ENCODE results near the gene RBM24. TPM values are rescaled to one million over a fixed set of nuclear protein-coding genes. Genes with fewer than 3 reads are reported as not detected.

The RBM24 gene
- polyA plus RNA-seq, 1 donor from 2014 or later, result 4.9 TPM

DNA sequence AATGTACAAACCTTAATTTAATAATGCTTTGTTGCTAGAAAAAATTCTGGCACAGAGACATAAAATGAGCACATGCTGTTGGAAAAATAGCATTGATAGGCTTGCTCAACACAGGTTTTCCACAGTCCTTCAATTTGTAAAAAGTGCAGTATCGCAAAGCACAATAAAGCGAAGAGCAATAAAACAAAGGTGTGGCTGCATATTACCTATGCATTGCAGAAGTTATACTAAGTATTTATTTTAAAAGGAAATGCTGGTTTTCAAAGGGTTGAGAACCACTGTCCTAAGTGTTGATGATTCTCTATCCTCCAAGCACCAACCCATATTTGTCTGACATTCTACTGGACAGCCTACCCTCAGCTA lies 58.1 kb downstream of the RBM24 start:
- no peaks in the 10 kb centered on the region for H3K9me2 ChIP-seq (ENCODE audit: insufficient read depth, low read length)
- H3K9ac ChIP-seq (ENCODE audit: low read length), result no peak overlapping the region

DNA sequence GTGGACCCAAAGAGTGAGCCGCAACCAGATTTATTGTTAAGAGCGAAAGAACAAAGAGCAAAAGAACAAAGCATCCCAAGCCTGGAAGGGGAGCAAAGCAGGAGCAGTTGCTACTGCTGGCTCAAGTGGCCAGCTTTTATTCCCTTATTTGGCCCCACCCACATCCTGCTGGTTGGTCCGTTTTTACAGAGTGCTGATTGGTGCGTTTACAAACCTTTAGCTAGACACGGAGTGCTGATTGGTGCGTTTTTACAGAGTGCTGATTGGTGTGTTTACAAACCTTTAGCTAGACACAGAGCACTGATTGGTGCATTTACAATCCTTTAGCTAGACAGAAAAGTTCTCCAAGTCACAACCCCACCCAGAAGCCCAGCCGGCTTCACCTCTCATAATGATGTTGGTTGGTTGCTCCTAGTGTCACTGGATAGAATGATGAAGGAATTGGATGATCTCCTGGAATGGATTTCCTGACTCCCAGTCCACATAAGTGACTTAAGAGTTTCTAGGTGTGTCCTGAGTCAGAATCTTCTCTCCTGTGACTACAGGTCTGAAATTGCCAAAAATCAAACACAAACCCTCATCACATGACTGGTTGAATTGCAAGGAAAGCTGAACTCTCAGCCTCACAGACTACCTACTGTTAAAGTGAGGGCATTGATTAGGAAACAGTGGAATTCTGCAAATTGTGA lies 60.1 kb downstream of the RBM24 start:
- Histone ChIP-seq H3K4me2 (ENCODE audit: low read length) (no peak overlapping the region), H3K27me3 (ENCODE audit: insufficient read depth, low read depth, low read length) (no peaks in the 10 kb centered on the region), H3K4me3 (ENCODE audit: low read length) (no peak overlapping the region), H4K20me1 (ENCODE audit: insufficient read depth) (no peaks in the 10 kb centered on the region), H3K9me3 (ENCODE audit: low read length) (no peaks in the 10 kb centered on the region), H3K9ac (ENCODE audit: low read length) (no peak overlapping the region), H2AFZ (ENCODE audit: low read depth, low read length) (no peak overlapping the region), H3F3A (ENCODE audit: insufficient read depth, low read length, poor library complexity, severe bottlenecking) (no peaks in the 10 kb centered on the region), H3K9me2 (ENCODE audit: insufficient read depth, low read length) (no peaks in the 10 kb centered on the region), H3K79me2 (replicated peaks; ENCODE audit: insufficient read depth, low read length) (no peaks in the 10 kb centered on the region), H3K36me3 (ENCODE audit: insufficient read depth, low read length) (no peaks in the 10 kb centered on the region), H3K27ac (ENCODE audit: low read length) (no peak overlapping the region)
- TF ChIP-seq, protein P1, sequence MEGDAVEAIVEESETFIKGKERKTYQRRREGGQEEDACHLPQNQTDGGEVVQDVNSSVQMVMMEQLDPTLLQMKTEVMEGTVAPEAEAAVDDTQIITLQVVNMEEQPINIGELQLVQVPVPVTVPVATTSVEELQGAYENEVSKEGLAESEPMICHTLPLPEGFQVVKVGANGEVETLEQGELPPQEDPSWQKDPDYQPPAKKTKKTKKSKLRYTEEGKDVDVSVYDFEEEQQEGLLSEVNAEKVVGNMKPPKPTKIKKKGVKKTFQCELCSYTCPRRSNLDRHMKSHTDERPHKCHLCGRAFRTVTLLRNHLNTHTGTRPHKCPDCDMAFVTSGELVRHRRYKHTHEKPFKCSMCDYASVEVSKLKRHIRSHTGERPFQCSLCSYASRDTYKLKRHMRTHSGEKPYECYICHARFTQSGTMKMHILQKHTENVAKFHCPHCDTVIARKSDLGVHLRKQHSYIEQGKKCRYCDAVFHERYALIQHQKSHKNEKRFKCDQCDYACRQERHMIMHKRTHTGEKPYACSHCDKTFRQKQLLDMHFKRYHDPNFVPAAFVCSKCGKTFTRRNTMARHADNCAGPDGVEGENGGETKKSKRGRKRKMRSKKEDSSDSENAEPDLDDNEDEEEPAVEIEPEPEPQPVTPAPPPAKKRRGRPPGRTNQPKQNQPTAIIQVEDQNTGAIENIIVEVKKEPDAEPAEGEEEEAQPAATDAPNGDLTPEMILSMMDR (IDR thresholded peaks at IDR 0.05; ENCODE audit: poor library complexity, severe bottlenecking), result no peak
- TF ChIP-seq SMC3 (conservative IDR thresholded peaks at IDR 0.05; ENCODE audit: poor library complexity), result no peak
- TF ChIP-seq TAF1 (IDR thresholded peaks at IDR 0.05; ENCODE audit: low read depth), result no peak
- TF ChIP-seq EP300 (conservative IDR thresholded peaks at IDR 0.05; ENCODE audit: poor library complexity, severe bottlenecking), result no peak

More for the DNA sequence above, 58.1 kb downstream of the RBM24 start:
- no peak overlapping the region for H2AFZ ChIP-seq (ENCODE audit: low read depth, low read length)
- no peaks in the 10 kb centered on the region for H4K20me1 ChIP-seq (ENCODE audit: insufficient read depth)
- no peak overlapping the region for H3K27ac ChIP-seq (ENCODE audit: low read length)
- H3K4me2 ChIP-seq (ENCODE audit: low read length), result no peak overlapping the region
- H3F3A ChIP-seq (ENCODE audit: insufficient read depth, low read length, poor library complexity, severe bottlenecking), result no peaks in the 10 kb centered on the region
- no peak overlapping the region for H3K4me3 ChIP-seq (ENCODE audit: low read length)
- no peaks in the 10 kb centered on the region for H3K27me3 ChIP-seq (ENCODE audit: insufficient read depth, low read depth, low read length)
- TF ChIP-seq, protein P1 (IDR thresholded peaks at IDR 0.05; ENCODE audit: poor library complexity, severe bottlenecking), result no peak
- TF ChIP-seq, protein P2, sequence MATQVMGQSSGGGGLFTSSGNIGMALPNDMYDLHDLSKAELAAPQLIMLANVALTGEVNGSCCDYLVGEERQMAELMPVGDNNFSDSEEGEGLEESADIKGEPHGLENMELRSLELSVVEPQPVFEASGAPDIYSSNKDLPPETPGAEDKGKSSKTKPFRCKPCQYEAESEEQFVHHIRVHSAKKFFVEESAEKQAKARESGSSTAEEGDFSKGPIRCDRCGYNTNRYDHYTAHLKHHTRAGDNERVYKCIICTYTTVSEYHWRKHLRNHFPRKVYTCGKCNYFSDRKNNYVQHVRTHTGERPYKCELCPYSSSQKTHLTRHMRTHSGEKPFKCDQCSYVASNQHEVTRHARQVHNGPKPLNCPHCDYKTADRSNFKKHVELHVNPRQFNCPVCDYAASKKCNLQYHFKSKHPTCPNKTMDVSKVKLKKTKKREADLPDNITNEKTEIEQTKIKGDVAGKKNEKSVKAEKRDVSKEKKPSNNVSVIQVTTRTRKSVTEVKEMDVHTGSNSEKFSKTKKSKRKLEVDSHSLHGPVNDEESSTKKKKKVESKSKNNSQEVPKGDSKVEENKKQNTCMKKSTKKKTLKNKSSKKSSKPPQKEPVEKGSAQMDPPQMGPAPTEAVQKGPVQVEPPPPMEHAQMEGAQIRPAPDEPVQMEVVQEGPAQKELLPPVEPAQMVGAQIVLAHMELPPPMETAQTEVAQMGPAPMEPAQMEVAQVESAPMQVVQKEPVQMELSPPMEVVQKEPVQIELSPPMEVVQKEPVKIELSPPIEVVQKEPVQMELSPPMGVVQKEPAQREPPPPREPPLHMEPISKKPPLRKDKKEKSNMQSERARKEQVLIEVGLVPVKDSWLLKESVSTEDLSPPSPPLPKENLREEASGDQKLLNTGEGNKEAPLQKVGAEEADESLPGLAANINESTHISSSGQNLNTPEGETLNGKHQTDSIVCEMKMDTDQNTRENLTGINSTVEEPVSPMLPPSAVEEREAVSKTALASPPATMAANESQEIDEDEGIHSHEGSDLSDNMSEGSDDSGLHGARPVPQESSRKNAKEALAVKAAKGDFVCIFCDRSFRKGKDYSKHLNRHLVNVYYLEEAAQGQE (IDR thresholded peaks at IDR 0.05; ENCODE audit: borderline replicate concordance), result no peak
- TF ChIP-seq EP300 (conservative IDR thresholded peaks at IDR 0.05; ENCODE audit: poor library complexity, severe bottlenecking) (no peak), RAD21 (conservative IDR thresholded peaks at IDR 0.05) (no peak), POLR2AphosphoS5 (IDR thresholded peaks at IDR 0.05) (no peak), EZH2 (IDR thresholded peaks at IDR 0.05; ENCODE audit: borderline replicate concordance, insufficient read depth, low read length, poor library complexity, severe bottlenecking) (no peak), TAF1 (IDR thresholded peaks at IDR 0.05; ENCODE audit: low read depth) (no peak), MXI1 (conservative IDR thresholded peaks at IDR 0.05; ENCODE audit: poor library complexity, severe bottlenecking) (no peak), SMC3 (conservative IDR thresholded peaks at IDR 0.05; ENCODE audit: poor library complexity) (no peak)
- H3K9me3 ChIP-seq (ENCODE audit: low read length), result no peaks in the 10 kb centered on the region
- no peaks in the 10 kb centered on the region for H3K36me3 ChIP-seq (ENCODE audit: insufficient read depth, low read length)
- no peaks in the 10 kb centered on the region for H3K79me2 ChIP-seq (replicated peaks; ENCODE audit: insufficient read depth, low read length)
